Neural cell (in vitro differentiated cells): Measurements from ENCODE around the gene FOXL1. TPM values are rescaled to one million over a fixed set of nuclear protein-coding genes. Genes with fewer than 3 reads are reported as not detected.

ENCODE experiments used
- H2AFZ ChIP-seq: fragments of 200-600, 300-800 bp; sonication (generic), shearing (Covaris generic); 2 replicates; pipeline ENCODE4 v1.6.0; 2014; ENCODE audit warnings: low read depth, mild to moderate bottlenecking, antibody characterized with exemption, low read length, moderate library complexity
- H3F3A ChIP-seq: fragments of 200-600 bp; shearing (Covaris generic); 2 replicates; pipeline ENCODE4 v1.6.1; 2016; ENCODE audit warnings: mild to moderate bottlenecking, moderate library complexity, mixed read lengths, antibody characterized with exemption, low read length; ENCODE audit not compliant: insufficient read depth, poor library complexity, severe bottlenecking
- H3K27ac ChIP-seq: fragments of 200-600, 300-800 bp; sonication (generic), shearing (Covaris generic); 2 replicates; pipeline ENCODE4 v1.5.1; 2014; ENCODE audit warnings: mild to moderate bottlenecking, low read length, moderate library complexity
- H3K27me3 ChIP-seq: fragments of 300-800, 200-600 bp; sonication (generic), shearing (Covaris generic); 2 replicates; pipeline ENCODE4 v1.6.0; 2014; ENCODE audit warnings: mild to moderate bottlenecking, low read depth, low read length, moderate library complexity; ENCODE audit not compliant: insufficient read depth
- H3K36me3 ChIP-seq: fragments of 300-800, 200-600 bp; sonication (generic), shearing (Covaris generic); 2 replicates; pipeline ENCODE4 v1.5.1; 2014; ENCODE audit warnings: mild to moderate bottlenecking, antibody characterized with exemption, low read length, moderate library complexity; ENCODE audit not compliant: insufficient read depth
- H3K4me2 ChIP-seq: fragments of 300-800, 200-600 bp; sonication (generic), shearing (Covaris generic); 2 replicates; pipeline ENCODE4 v1.6.0; 2014; ENCODE audit warnings: mild to moderate bottlenecking, low read length
- H3K4me3 ChIP-seq: fragments of 300-800, 200-600 bp; sonication (generic), shearing (Covaris generic); 2 replicates; pipeline ENCODE4 v1.5.1; 2014; ENCODE audit warnings: mild to moderate bottlenecking, low read length, moderate library complexity
- H3K79me2 ChIP-seq: fragments of 200-600 bp; shearing (Covaris generic); replicated peaks from 2 replicates; pipeline ENCODE4 v1.6.0; 2014; ENCODE audit warnings: mild to moderate bottlenecking, low read length, moderate library complexity; ENCODE audit not compliant: insufficient read depth
- H3K9ac ChIP-seq: fragments of 300-800, 200-600 bp; sonication (generic), shearing (Covaris generic); 2 replicates; pipeline ENCODE4 v1.6.1; 2016; ENCODE audit warnings: mild to moderate bottlenecking, low read length, mixed read lengths
- H3K9me2 ChIP-seq: fragments of 200-600 bp; shearing (Covaris generic); 2 replicates; pipeline ENCODE4 v1.6.1; 2016; ENCODE audit warnings: mild to moderate bottlenecking, low read length, mixed read lengths; ENCODE audit not compliant: insufficient read depth
- H3K9me3 ChIP-seq: fragments of 200-600, 300-800 bp; sonication (generic), shearing (Covaris generic); 2 replicates; pipeline ENCODE4 v1.6.1; 2016; ENCODE audit warnings: mild to moderate bottlenecking, mixed run types, low read length, moderate library complexity, mixed read lengths
- H4K20me1 ChIP-seq: fragments of 200-600 bp; shearing (Covaris generic); 2 replicates; pipeline ENCODE4 v1.6.1; 2016; ENCODE audit warnings: mild to moderate bottlenecking, mixed run types; ENCODE audit not compliant: insufficient read depth
- CTCF ChIP-seq: fragments of 450-650 bp; IDR thresholded peaks from 2 replicates; pipeline ENCODE4 v1.5.1; 2014; ENCODE audit warnings: antibody characterized with exemption, mild to moderate bottlenecking, moderate library complexity; ENCODE audit not compliant: poor library complexity, severe bottlenecking
- EP300 ChIP-seq: fragments of 450-650 bp; conservative IDR thresholded peaks from 2 replicates; pipeline ENCODE4 v1.6.1; 2014; ENCODE audit warnings: antibody characterized with exemption, mild to moderate bottlenecking, moderate library complexity; ENCODE audit not compliant: poor library complexity, severe bottlenecking
- EZH2 ChIP-seq: fragments of 200-600, 300-800 bp; shearing (Covaris generic), sonication (generic); IDR thresholded peaks from 2 replicates; pipeline ENCODE4 v1.6.1; 2014; ENCODE audit warnings: antibody characterized with exemption, low read length, borderline replicate concordance, mild to moderate bottlenecking; ENCODE audit not compliant: insufficient read depth, poor library complexity, severe bottlenecking
- MXI1 ChIP-seq: fragments of 450-650 bp; conservative IDR thresholded peaks from 2 replicates; pipeline ENCODE4 v1.6.1; 2014; ENCODE audit warnings: antibody characterized with exemption, mild to moderate bottlenecking; ENCODE audit not compliant: poor library complexity, severe bottlenecking
- POLR2AphosphoS5 ChIP-seq: IDR thresholded peaks from 2 replicates; pipeline ENCODE4 v1.6.1; 2012
- RAD21 ChIP-seq: fragments of 450-650 bp; conservative IDR thresholded peaks from 2 replicates; pipeline ENCODE4 v1.6.1; 2014; ENCODE audit warnings: antibody characterized with exemption, mild to moderate bottlenecking, moderate library complexity
- SMC3 ChIP-seq: fragments of 450-650 bp; conservative IDR thresholded peaks from 2 replicates; pipeline ENCODE4 v1.6.1; 2014; ENCODE audit warnings: antibody characterized with exemption, mild to moderate bottlenecking, moderate library complexity; ENCODE audit not compliant: poor library complexity
- TAF1 ChIP-seq: IDR thresholded peaks from 2 replicates; pipeline ENCODE4 v1.6.1; 2012; ENCODE audit warnings: low read depth
- polyA plus RNA-seq: library from polyadenylated mRNA; depleted of rRNA; stranded (reverse); fragments of >200 nt; gene quantifications from 2 replicates; pipeline ENCODE4 v1.2.3, GENCODE V29; 2014
- TF ChIP-seq, protein P1 (sequence below): IDR thresholded peaks from 2 replicates; pipeline ENCODE4 v1.6.1; 2012; ENCODE audit warnings: borderline replicate concordance

FOXL1 gene
- polyA plus RNA-seq, 1 donor from 2014 or later, result 0.07 TPM

DNA sequence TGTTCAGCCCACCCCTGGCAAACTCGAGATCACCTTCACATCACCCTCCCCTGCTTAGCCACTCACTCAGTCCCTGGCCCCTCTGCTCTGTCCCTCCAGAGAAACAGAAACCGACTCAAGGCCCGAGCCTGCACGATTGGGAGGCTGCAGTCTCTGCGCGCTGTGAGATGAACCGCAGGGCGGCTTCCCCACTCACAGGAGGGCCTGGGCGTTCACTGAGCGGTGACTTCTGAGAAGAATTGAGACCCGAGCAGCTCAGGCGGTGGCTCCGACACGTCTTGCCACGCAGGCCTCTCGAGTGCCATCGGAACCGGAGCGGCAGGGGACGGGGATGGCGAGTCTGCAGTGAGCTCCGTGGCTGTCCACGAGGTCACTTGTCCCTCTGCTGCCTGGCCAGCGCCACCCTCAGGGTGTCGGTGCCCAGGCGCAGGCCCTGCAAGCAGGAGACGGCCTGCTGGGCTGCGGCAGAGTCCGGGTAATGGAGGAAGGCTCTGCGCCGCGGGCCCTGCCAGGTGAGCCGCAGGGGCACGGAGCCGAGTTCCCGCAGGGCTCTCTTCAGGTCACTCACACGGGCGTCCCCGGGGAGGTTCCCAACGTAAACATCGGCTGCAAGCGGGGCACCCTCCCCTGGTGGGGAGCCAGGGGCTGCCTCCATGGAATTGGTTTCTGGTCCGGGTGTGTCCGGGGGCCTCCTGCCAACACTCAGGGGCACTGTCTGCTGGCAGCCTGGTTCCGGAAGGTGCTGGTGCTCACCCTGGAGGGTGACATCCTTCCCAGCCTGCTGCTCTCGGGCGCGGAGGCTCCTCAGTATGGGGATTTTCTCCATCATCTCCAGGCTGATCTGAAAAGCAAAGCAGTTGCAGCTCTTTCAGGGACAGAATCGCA lies 46.5 kb upstream of the FOXL1 start:
- H3K9me2 ChIP-seq, result no peaks in the 10 kb centered on the region
- no peaks in the 10 kb centered on the region for H4K20me1 ChIP-seq
- H3K36me3 ChIP-seq, result no peaks in the 10 kb centered on the region
- no peak overlapping the region for H3K27ac ChIP-seq
- no peak overlapping the region for H3K4me2 ChIP-seq
- no peaks in the 10 kb centered on the region for H3K79me2 ChIP-seq
- H2AFZ ChIP-seq, result no peak overlapping the region
- no peak for TF ChIP-seq MXI1
- TF ChIP-seq EZH2, result no peak
- TF ChIP-seq RAD21, result no peak
- no peak overlapping the region for H3K4me3 ChIP-seq
- no peaks in the 10 kb centered on the region for H3K27me3 ChIP-seq
- H3K9ac ChIP-seq, result no peak overlapping the region
- H3F3A ChIP-seq, result no peaks in the 10 kb centered on the region
- no peaks in the 10 kb centered on the region for H3K9me3 ChIP-seq

DNA sequence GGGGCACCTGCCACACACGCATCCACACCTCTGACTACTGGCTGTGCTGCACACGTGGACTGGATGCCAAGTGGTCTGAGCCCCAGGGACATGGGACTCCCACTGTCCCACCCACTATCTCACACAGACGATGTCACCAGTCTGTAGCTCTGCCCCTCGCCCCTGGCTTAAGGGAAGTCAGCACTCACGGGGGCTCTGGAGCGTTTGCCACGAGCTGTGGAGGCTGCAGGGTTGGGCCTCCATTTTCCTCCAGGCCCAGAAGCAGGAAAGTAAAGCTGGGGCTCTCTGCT lies 45.9 kb upstream of the FOXL1 start:
- no peak overlapping the region for H3K4me3 ChIP-seq
- H3F3A ChIP-seq, result no peaks in the 10 kb centered on the region
- H4K20me1 ChIP-seq, result no peaks in the 10 kb centered on the region
- H3K9ac ChIP-seq, result no peak overlapping the region
- no peaks in the 10 kb centered on the region for H3K9me2 ChIP-seq
- H3K27ac ChIP-seq, result no peak overlapping the region
- no peak for TF ChIP-seq TAF1
- no peak for TF ChIP-seq SMC3
- TF ChIP-seq, protein P1, sequence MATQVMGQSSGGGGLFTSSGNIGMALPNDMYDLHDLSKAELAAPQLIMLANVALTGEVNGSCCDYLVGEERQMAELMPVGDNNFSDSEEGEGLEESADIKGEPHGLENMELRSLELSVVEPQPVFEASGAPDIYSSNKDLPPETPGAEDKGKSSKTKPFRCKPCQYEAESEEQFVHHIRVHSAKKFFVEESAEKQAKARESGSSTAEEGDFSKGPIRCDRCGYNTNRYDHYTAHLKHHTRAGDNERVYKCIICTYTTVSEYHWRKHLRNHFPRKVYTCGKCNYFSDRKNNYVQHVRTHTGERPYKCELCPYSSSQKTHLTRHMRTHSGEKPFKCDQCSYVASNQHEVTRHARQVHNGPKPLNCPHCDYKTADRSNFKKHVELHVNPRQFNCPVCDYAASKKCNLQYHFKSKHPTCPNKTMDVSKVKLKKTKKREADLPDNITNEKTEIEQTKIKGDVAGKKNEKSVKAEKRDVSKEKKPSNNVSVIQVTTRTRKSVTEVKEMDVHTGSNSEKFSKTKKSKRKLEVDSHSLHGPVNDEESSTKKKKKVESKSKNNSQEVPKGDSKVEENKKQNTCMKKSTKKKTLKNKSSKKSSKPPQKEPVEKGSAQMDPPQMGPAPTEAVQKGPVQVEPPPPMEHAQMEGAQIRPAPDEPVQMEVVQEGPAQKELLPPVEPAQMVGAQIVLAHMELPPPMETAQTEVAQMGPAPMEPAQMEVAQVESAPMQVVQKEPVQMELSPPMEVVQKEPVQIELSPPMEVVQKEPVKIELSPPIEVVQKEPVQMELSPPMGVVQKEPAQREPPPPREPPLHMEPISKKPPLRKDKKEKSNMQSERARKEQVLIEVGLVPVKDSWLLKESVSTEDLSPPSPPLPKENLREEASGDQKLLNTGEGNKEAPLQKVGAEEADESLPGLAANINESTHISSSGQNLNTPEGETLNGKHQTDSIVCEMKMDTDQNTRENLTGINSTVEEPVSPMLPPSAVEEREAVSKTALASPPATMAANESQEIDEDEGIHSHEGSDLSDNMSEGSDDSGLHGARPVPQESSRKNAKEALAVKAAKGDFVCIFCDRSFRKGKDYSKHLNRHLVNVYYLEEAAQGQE, result no peak
- no peak for TF ChIP-seq CTCF
- TF ChIP-seq EP300, result no peak
- TF ChIP-seq EZH2, result no peak
- TF ChIP-seq RAD21, result no peak
- no peak for TF ChIP-seq MXI1
- no peak for TF ChIP-seq POLR2AphosphoS5
- H3K27me3 ChIP-seq, result no peaks in the 10 kb centered on the region
- H3K4me2 ChIP-seq, result no peak overlapping the region
- H3K9me3 ChIP-seq, result no peaks in the 10 kb centered on the region
- H3K36me3 ChIP-seq, result no peaks in the 10 kb centered on the region
- H3K79me2 ChIP-seq, result no peaks in the 10 kb centered on the region
- no peak overlapping the region for H2AFZ ChIP-seq
